ENCODE results near the gene AFAP1L2. TPM values are rescaled to one million over a fixed set of nuclear protein-coding genes. Genes with fewer than 3 reads are reported as not detected.

The AFAP1L2 gene
- polyA plus RNA-seq, 4 donors = 1.1 to 7.7 (median 3.3) TPM

DNA sequence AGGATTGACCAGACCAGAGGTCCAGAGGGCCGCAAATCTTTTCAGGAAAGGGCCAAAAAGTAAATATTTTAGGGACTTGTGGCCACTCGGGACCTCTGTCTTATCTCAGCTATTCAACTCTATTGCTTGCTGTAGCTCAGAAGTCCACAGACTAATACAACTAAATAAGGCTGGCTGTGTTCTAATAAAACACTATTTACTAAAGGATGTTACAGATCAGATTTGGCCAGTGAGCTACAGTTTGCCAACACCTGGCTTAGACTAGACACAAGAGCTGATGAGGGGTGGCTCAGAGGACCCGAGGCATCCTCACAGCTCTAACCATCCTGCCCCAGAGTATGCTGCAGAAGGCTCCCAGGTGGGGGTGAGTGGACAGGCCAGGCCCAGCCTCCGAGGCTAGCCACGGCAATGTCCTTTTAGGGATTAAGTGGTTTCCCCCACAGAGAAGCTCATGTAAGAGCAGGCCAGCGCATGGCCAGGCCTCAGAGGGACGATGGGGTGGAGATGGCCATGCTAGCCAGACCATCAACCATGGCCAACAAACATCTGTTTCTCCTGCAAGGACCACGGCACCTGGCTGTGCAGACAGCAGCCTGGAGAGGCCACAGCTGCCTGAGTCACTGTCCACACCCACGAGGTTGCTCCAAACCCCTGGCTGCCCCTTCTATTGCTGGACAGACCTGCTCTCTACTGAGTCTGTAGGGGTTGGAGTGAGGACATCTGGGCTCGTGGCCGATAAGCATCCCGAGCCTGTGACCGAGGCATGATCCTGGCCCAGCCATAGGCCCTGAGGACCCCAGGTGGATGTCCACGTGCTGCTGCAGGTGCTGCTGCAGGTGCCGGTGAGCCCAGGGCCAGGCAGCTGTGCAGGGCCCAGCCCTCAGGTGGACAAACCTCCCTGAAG, 76.5 kb downstream of the AFAP1L2 start:
- Histone ChIP-seq H3K9me3 (ENCODE audit: control insufficient read depth in 2 of 2, insufficient read depth in 1 of 2, low read depth in 1 of 2, low read length in 1 of 2) (peaks cover 0 to 10% of the 10 kb centered on the region in 2 donors), H3K27me3 (ENCODE audit: control insufficient read depth in 3 of 3, insufficient read depth in 3 of 3, low read length in 3 of 3) (no peaks in the 10 kb centered on the region), H3K4me3 (ENCODE audit: low read depth in 1 of 3, low read length in 3 of 3) (no peak overlapping the region), H3K36me3 (ENCODE audit: control insufficient read depth in 3 of 3, insufficient read depth in 2 of 3, low read depth in 1 of 3, low read length in 3 of 3) (peaks cover 0 to 10% (median 0%) of the 10 kb centered on the region in 3 donors), H3K27ac (ENCODE audit: low read depth in 1 of 3, low read length in 2 of 3) (no peak overlapping the region), H3K4me1 (ENCODE audit: control insufficient read depth in 3 of 3, insufficient read depth in 2 of 3, low read depth in 1 of 3, low read length in 2 of 3) (no peaks in the 10 kb centered on the region)
- 81 to 83% (median 81%) methylated on average over 15 of the region's 15 CpGs for WGBS, 3 donors
- DNase-seq (no peak), FAIRE-seq (no peak)

GRCh38 chr10:114326795-114327194, 77.5 kb downstream of the AFAP1L2 start:
- Histone ChIP-seq H3K4me3 (ENCODE audit: low read depth in 1 of 3, low read length in 3 of 3) (no peak overlapping the region), H3K27ac (ENCODE audit: low read depth in 1 of 3, low read length in 2 of 3) (no peak overlapping the region), H3K27me3 (ENCODE audit: control insufficient read depth in 3 of 3, insufficient read depth in 3 of 3, low read length in 3 of 3) (no peaks in the 10 kb centered on the region), H3K4me1 (ENCODE audit: control insufficient read depth in 3 of 3, insufficient read depth in 2 of 3, low read depth in 1 of 3, low read length in 2 of 3) (no peaks in the 10 kb centered on the region), H3K36me3 (ENCODE audit: control insufficient read depth in 3 of 3, insufficient read depth in 2 of 3, low read depth in 1 of 3, low read length in 3 of 3) (peaks cover 0 to 6% (median 0%) of the 10 kb centered on the region in 3 donors), H3K9me3 (ENCODE audit: control insufficient read depth in 2 of 2, insufficient read depth in 1 of 2, low read depth in 1 of 2, low read length in 1 of 2) (peaks cover 0 to 10% of the 10 kb centered on the region in 2 donors)
- 62 to 99% (median 83%) methylated on average over 2 of the region's 2 CpGs for WGBS, 3 donors
- FAIRE-seq (no peak), DNase-seq (no peak)

DNA sequence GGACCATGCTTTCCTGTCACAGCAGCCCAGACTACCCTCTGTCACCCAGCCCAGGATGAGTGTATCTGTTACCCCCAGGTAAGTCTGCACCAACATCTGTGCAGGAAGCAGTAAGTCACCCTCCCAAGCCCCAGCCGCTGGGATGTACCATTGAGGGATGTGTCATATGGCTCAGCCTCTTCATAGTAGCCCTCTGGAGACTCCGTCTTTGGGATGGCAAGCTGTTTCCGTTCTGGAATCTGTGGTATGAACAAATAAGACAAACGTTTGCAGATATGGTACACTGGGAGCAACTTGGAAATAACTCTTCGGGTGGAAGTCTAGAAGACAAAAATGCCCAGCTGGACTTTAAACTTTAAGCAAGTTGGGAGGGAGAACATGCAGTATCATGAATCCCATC, 81.3 kb downstream of the AFAP1L2 start:
- no peak overlapping the region for H3K4me3 ChIP-seq (ENCODE audit: low read depth in 1 of 3, low read length in 3 of 3)
- H3K27me3 ChIP-seq (ENCODE audit: control insufficient read depth in 3 of 3, insufficient read depth in 3 of 3, low read length in 3 of 3) = peaks cover 0 to 5% (median 0%) of the 10 kb centered on the region in 3 donors
- H3K4me1 ChIP-seq (ENCODE audit: control insufficient read depth in 3 of 3, insufficient read depth in 2 of 3, low read depth in 1 of 3, low read length in 2 of 3) = no peaks in the 10 kb centered on the region
- DNase-seq (no peak), FAIRE-seq (no peak)
- H3K27ac ChIP-seq (ENCODE audit: low read depth in 1 of 3, low read length in 2 of 3) = no peak overlapping the region
- peaks cover 0 to 10% of the 10 kb centered on the region in 2 donors for H3K9me3 ChIP-seq (ENCODE audit: control insufficient read depth in 2 of 2, insufficient read depth in 1 of 2, low read depth in 1 of 2, low read length in 1 of 2)
- peaks cover 0 to 7% (median 0%) of the 10 kb centered on the region in 3 donors for H3K36me3 ChIP-seq (ENCODE audit: control insufficient read depth in 3 of 3, insufficient read depth in 2 of 3, low read depth in 1 of 3, low read length in 3 of 3)
- 65 to 76% (median 70%) methylated on average over 5 of the region's 5 CpGs for WGBS, 3 donors

DNA sequence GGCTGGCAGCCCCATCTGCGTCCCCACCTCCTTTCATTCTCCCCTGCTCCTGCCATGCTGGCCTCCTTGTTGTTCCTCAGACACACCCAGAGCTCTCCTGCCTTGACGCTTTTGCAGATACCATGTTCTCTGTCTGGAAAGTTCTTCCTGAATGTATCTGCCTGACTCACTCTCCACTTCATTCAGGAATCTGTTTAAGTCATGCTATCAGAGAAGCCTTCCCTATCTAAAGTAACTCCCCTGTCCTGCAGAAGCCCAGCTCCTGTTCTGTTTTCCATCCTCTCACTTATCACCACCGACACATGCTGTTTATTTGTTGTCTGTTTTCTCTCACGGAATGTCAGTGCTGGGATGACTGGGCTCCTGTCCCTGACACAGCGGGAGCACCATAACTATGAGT, 82.0 kb downstream of the AFAP1L2 start:
- WGBS, 3 donors = 87 to 89% (median 89%) methylated on average over 5 of the region's 5 CpGs
- H3K36me3 ChIP-seq (ENCODE audit: control insufficient read depth in 3 of 3, insufficient read depth in 2 of 3, low read depth in 1 of 3, low read length in 3 of 3) = peaks cover 0 to 7% (median 0%) of the 10 kb centered on the region in 3 donors
- H3K9me3 ChIP-seq (ENCODE audit: control insufficient read depth in 2 of 2, insufficient read depth in 1 of 2, low read depth in 1 of 2, low read length in 1 of 2) = peaks cover 0 to 10% of the 10 kb centered on the region in 2 donors
- no peak overlapping the region for H3K27ac ChIP-seq (ENCODE audit: low read depth in 1 of 3, low read length in 2 of 3)
- DNase-seq = no peak
- H3K4me3 ChIP-seq (ENCODE audit: low read depth in 1 of 3, low read length in 3 of 3) = no peak overlapping the region
- FAIRE-seq = no peak
- peaks cover 0 to 5% (median 0%) of the 10 kb centered on the region in 3 donors for H3K27me3 ChIP-seq (ENCODE audit: control insufficient read depth in 3 of 3, insufficient read depth in 3 of 3, low read length in 3 of 3)
- H3K4me1 ChIP-seq (ENCODE audit: control insufficient read depth in 3 of 3, insufficient read depth in 2 of 3, low read depth in 1 of 3, low read length in 2 of 3) = no peaks in the 10 kb centered on the region

- H3K9me3 ChIP-seq (ENCODE audit: control insufficient read depth in 2 of 2, insufficient read depth in 1 of 2, low read depth in 1 of 2, low read length in 1 of 2) = peaks cover 0 to 10% of the 10 kb centered on the region in 2 donors
- no peaks in the 10 kb centered on the region for H3K4me1 ChIP-seq (ENCODE audit: control insufficient read depth in 3 of 3, insufficient read depth in 2 of 3, low read depth in 1 of 3, low read length in 2 of 3)
- WGBS, 3 donors = 82 to 85% (median 84%) methylated on average over 23 of the region's 23 CpGs
- peaks cover 0 to 5% (median 0%) of the 10 kb centered on the region in 3 donors for H3K27me3 ChIP-seq (ENCODE audit: control insufficient read depth in 3 of 3, insufficient read depth in 3 of 3, low read length in 3 of 3)
- no peak for DNase-seq
- H3K4me3 ChIP-seq (ENCODE audit: low read depth in 1 of 3, low read length in 3 of 3) = no peak overlapping the region
- FAIRE-seq = no peak
- H3K27ac ChIP-seq (ENCODE audit: low read depth in 1 of 3, low read length in 2 of 3) = no peak overlapping the region
- peaks cover 0 to 4% (median 0%) of the 10 kb centered on the region in 3 donors for H3K36me3 ChIP-seq (ENCODE audit: control insufficient read depth in 3 of 3, insufficient read depth in 2 of 3, low read depth in 1 of 3, low read length in 3 of 3)
These were observed 83.8 kb downstream of the AFAP1L2 start for GRCh38 chr10:114320249-114321116.

DNA sequence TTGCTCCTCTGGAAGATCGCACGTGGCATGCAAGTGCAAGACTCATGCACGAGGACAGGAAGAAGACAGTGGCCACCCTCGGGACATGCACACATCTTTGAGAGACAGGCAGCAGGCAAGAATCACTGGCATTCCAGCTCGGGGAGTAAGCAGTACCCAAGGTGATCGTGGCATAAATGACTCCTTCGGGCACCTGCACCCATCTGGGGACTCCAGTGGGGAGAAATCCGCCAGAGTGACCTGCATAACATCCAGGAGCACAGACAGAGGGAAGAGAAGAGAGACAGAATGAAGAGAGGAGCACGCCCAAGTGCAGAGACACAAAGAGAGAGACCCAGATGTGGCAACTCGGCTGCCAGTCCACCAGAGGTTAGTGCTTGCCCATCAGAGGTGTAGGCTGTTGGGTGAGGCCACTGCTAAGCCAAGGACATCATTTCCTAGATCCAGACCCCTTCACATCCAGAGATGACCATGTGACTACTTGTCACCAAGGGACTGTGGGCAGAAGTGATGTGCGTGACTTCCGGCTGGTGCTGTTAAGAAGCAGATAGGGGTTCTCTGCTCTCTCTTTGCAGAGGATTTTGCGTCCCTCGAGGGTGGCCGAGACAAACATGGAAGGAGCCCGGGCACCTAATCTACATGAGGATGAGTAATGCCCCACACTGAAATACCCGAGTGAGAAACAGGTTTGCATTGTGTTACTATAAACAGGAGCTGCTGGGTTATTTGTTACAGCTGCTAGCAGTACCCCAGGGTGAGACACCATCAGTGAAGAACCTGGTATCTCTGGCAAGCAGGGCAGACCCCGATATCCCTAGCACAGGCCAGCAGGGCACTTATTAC, 84.7 kb downstream of the AFAP1L2 start:
- WGBS, 3 donors = 87 to 89% (median 88%) methylated on average over 18 of the region's 18 CpGs
- Histone ChIP-seq H3K9me3 (ENCODE audit: control insufficient read depth in 2 of 2, insufficient read depth in 1 of 2, low read depth in 1 of 2, low read length in 1 of 2) (peaks cover 0 to 10% of the 10 kb centered on the region in 2 donors), H3K36me3 (ENCODE audit: control insufficient read depth in 3 of 3, insufficient read depth in 2 of 3, low read depth in 1 of 3, low read length in 3 of 3) (peaks cover 0 to 2% (median 0%) of the 10 kb centered on the region in 3 donors), H3K27me3 (ENCODE audit: control insufficient read depth in 3 of 3, insufficient read depth in 3 of 3, low read length in 3 of 3) (peaks cover 0 to 5% (median 0%) of the 10 kb centered on the region in 3 donors), H3K4me1 (ENCODE audit: control insufficient read depth in 3 of 3, insufficient read depth in 2 of 3, low read depth in 1 of 3, low read length in 2 of 3) (no peaks in the 10 kb centered on the region), H3K27ac (ENCODE audit: low read depth in 1 of 3, low read length in 2 of 3) (no peak overlapping the region), H3K4me3 (ENCODE audit: low read depth in 1 of 3, low read length in 3 of 3) (no peak overlapping the region)
- FAIRE-seq (no peak), DNase-seq (no peak)

DNA sequence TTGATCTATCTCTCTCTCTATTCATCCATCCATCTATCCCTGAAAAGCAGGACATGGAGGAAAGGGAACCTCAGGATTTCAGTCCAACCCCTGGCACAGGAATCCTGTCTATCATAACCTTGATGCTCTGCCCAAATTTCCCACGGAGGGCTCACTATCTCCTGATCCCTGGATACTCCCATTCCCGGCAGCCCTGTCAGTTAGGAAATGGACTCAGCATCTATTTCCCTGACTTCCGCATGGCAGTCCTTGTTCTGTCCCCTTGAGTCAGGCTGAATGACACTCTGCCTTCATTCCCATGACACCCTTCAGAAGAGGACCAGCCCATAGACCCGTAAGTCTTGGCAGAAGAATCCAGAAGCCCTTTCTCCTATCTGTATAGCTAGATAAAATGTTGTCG, 87.6 kb downstream of the AFAP1L2 start:
- Histone ChIP-seq H3K4me1 (ENCODE audit: control insufficient read depth in 3 of 3, insufficient read depth in 2 of 3, low read depth in 1 of 3, low read length in 2 of 3) (no peaks in the 10 kb centered on the region), H3K4me3 (ENCODE audit: low read depth in 1 of 3, low read length in 3 of 3) (no peak overlapping the region), H3K36me3 (ENCODE audit: control insufficient read depth in 3 of 3, insufficient read depth in 2 of 3, low read depth in 1 of 3, low read length in 3 of 3) (peaks cover 0 to 6% (median 2%) of the 10 kb centered on the region in 3 donors), H3K9me3 (ENCODE audit: control insufficient read depth in 2 of 2, insufficient read depth in 1 of 2, low read depth in 1 of 2, low read length in 1 of 2) (no peaks in the 10 kb centered on the region), H3K27ac (ENCODE audit: low read depth in 1 of 3, low read length in 2 of 3) (no peak overlapping the region), H3K27me3 (ENCODE audit: control insufficient read depth in 3 of 3, insufficient read depth in 3 of 3, low read length in 3 of 3) (peaks cover 0 to 5% (median 0%) of the 10 kb centered on the region in 3 donors)
- WGBS, 3 donors = 78 to 85% (median 79%) methylated on average over 5 of the region's 5 CpGs
- no peak for DNase-seq
- no peak for FAIRE-seq
